Body of pancreas (tissue), 4 donors: ENCODE data around the gene IL31RA.

Experiments used
- POLR2A ChIP-seq, 3 donors: fragments of 450-650 bp; IDR thresholded peaks; one replicate each; pipeline ENCODE4 v1.6.1; 2016; ENCODE audit warnings: antibody characterized with exemption in 3 of 3, mild to moderate bottlenecking in 2 of 3
- TF ChIP-seq, protein P1 (sequence below), 7 experiments: fragments of 450-650 bp in 4 of 7; fragments of 200-600 bp in 3 of 7; sonication (generic) in 3 of 7; IDR thresholded peaks; one replicate each; pipeline ENCODE4 v1.5.1; 2016 to 2019; ENCODE audit warnings: antibody characterized with exemption in 7 of 7

- TF ChIP-seq, protein P1, sequence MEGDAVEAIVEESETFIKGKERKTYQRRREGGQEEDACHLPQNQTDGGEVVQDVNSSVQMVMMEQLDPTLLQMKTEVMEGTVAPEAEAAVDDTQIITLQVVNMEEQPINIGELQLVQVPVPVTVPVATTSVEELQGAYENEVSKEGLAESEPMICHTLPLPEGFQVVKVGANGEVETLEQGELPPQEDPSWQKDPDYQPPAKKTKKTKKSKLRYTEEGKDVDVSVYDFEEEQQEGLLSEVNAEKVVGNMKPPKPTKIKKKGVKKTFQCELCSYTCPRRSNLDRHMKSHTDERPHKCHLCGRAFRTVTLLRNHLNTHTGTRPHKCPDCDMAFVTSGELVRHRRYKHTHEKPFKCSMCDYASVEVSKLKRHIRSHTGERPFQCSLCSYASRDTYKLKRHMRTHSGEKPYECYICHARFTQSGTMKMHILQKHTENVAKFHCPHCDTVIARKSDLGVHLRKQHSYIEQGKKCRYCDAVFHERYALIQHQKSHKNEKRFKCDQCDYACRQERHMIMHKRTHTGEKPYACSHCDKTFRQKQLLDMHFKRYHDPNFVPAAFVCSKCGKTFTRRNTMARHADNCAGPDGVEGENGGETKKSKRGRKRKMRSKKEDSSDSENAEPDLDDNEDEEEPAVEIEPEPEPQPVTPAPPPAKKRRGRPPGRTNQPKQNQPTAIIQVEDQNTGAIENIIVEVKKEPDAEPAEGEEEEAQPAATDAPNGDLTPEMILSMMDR (IDR thresholded peaks at IDR 0.05), result no peak
- no peak for TF ChIP-seq POLR2A (IDR thresholded peaks at IDR 0.05)
Observed at GRCh38 chr5:55934720-55935119, 83.6 kb downstream of the IL31RA start.
